Measurements from ENCODE around the gene NIT1. TPM values are rescaled to one million over a fixed set of nuclear protein-coding genes. Genes with fewer than 3 reads are reported as not detected.

The NIT1 gene
- 40.4 and 40.6 TPM in 2 replicates for total RNA-seq (2021; fragmentation: NEBNext Ultra II Directional; extraction: Animal tissue kit (Norgen Biotek cat#: 25700))
- polyA plus RNA-seq (2011; rRNA removed): 33.0 and 46.3 TPM in 2 replicates
- polyA plus RNA-seq (2011; cell fraction: cytosol; rRNA removed): 38.8 TPM
- 61.2 TPM for polyA plus RNA-seq (2011; cell fraction: nucleus; rRNA removed)
- polyA plus RNA-seq (2012, experiment 1 of 2): 43.3 to 49.8 TPM (median 48.6 TPM) in 4 replicates
- 44.8 TPM for polyA plus RNA-seq (2012, experiment 2 of 2)
- 31.7 TPM for polyA plus RNA-seq (2013, experiment 1 of 2)
- polyA plus RNA-seq (2013, experiment 2 of 2): 29.0 TPM
- 28.8 and 42.0 TPM in 2 replicates for polyA minus RNA-seq (2011; rRNA and poly(A)+ RNA removed)
- 20.8 TPM for polyA minus RNA-seq (2011; cell fraction: cytosol; rRNA and poly(A)+ RNA removed)
- polyA minus RNA-seq (2011; cell fraction: nucleus; rRNA and poly(A)+ RNA removed): 31.2 TPM
- long read RNA-seq, experiment 1, transcript NIT1-203 (7 exons, 1,362 nt): major isoform, 17 of 34 reads
- long read RNA-seq, experiment 1, partial matches to known transcripts: 7 of 34 reads
- long read RNA-seq, experiment 1, other reads (novel, unspliced or antisense): 8 of 34 reads
- long read RNA-seq, experiment 2, transcript NIT1-203 (7 exons, 1,362 nt): major isoform, 20 of 32 reads
- long read RNA-seq, experiment 2, partial matches to known transcripts: 2 of 32 reads
- long read RNA-seq, experiment 2, other reads (novel, unspliced or antisense): 7 of 32 reads

GRCh38 chr1:161117759-161118581 lies at the start of gene NIT1, which contains the start of gene PFDN2:
Gene NIT1 (plus strand): TSS chr1:161118105. CDS start chr1:161118177, 72 bp downstream.
Gene PFDN2 (minus strand): TSS chr1:161118037. CDS start chr1:161118026, 11 bp downstream.
- H3K56ac ChIP-seq (replicated peaks; ENCODE audit: insufficient read length, low read depth, low read length): peak within 1 kb of the TSS; percentile 83
- peaks cover 15% of the 10 kb centered on the region for H3K79me1 ChIP-seq (ENCODE audit: low read depth, low read length)
- peak within 1 kb of the TSS; percentile 84 to 99 (median 93) for H3K4me3 ChIP-seq (ENCODE audit: extremely low read depth in 1 of 4, insufficient read depth in 2 of 4, low read depth in 3 of 4, low read length in 4 of 4)
- peak within 1 kb of the TSS; percentile 77 to 100 for H3K4me2 ChIP-seq (ENCODE audit: insufficient read depth in 1 of 2, low read depth in 2 of 2, low read length in 2 of 2)
- peak within 1 kb of the TSS; percentile 78 for H2BK5ac ChIP-seq (ENCODE audit: low read depth, low read length)
- peaks cover 0 to 8% of the 10 kb centered on the region in 2 experiments for H4K20me1 ChIP-seq (replicated peaks in 1 of 2; ENCODE audit: control insufficient read depth in 1 of 2, insufficient read depth in 2 of 2, low read length in 2 of 2)
- H3K23me2 ChIP-seq (ENCODE audit: low read depth, low read length): peaks cover 12% of the 10 kb centered on the region
- 0 out of 2 replicates have a peak within 1 kb of the TSS, but pooled peaks have one; percentile 52 for H2BK20ac ChIP-seq (ENCODE audit: low read length)
- peaks cover 13 to 35% (median 26%) of the 10 kb centered on the region in 4 experiments for H3K36me3 ChIP-seq (ENCODE audit: control insufficient read depth in 2 of 4, insufficient read depth in 4 of 4, low read length in 3 of 4)
- H3K27me3 ChIP-seq (replicated peaks in 1 of 4; ENCODE audit: control insufficient read depth in 3 of 4, extremely low read depth in 1 of 4, insufficient read depth in 3 of 4, low read length in 3 of 4): no peaks in the 10 kb centered on the region
- peak within 1 kb of the TSS; percentile 66 for H3K23ac ChIP-seq (ENCODE audit: insufficient read length)
- H2BK15ac ChIP-seq (ENCODE audit: low read length): peak within 1 kb of the TSS; percentile 82; the same call in 1 of the 2 replicates
- H3K14ac ChIP-seq (ENCODE audit: insufficient read length): no peak within 1 kb of the TSS
- peak within 1 kb of the TSS; percentile 37; the same call in 1 of the 2 replicates for H2AFZ ChIP-seq (ENCODE audit: low read length)
- peak within 1 kb of the TSS; percentile 85 for H3K27ac ChIP-seq (ENCODE audit: low read depth, low read length)
- H4K5ac ChIP-seq (ENCODE audit: insufficient read length, low read depth, low read length): peak within 1 kb of the TSS; percentile 57
- H2AK5ac ChIP-seq (ENCODE audit: low read depth, low read length): peak within 1 kb of the TSS; percentile 18; the same call in 1 of the 2 replicates
- DNase-seq (ENCODE audit: low read depth in 1 of 2, low spot score in 2 of 2): peak; percentile 72 to 96
- no peaks in the 10 kb centered on the region for H3K9me3 ChIP-seq (ENCODE audit: insufficient read depth in 2 of 2, low read depth in 1 of 2, low read length in 1 of 2)
- H3K4me1 ChIP-seq (replicated peaks in 1 of 4; ENCODE audit: control insufficient read depth in 3 of 4, insufficient read depth in 4 of 4, low read length in 3 of 4): peaks cover 4 to 10% (median 5%) of the 10 kb centered on the region in 4 experiments; a peak in 6 of 7 replicates
- 2% methylated on average over 51 of the region's 58 CpGs; no CpG with 5 or more reads in 1 of the 2 experiments for WGBS, 2 experiments (ENCODE audit: extremely low coverage in 1 of 2, insufficient coverage in 1 of 2, insufficient read length in 1 of 2, insufficient replicate concordance in 2 of 2, low coverage in 1 of 2, low lambda C conversion rate in 2 of 2, missing lambda C conversion rate in 1 of 2)
- CTCF ChIA-PET (ENCODE audit: partially characterized antibody): interaction anchor here (0.5 to 5.0 kb wide), 7 partner anchors 20 to 337 kb away, joined by 3 to 33 read pairs (median 4); partner anchors contain the start of gene KLHDC9
- peaks cover 4 to 54% of the 10 kb centered on the region in 2 experiments; a peak in 3 of 4 replicates for H3K79me2 ChIP-seq (ENCODE audit: control insufficient read depth in 1 of 2, insufficient read depth in 2 of 2, low read length in 2 of 2)
- H3K4ac ChIP-seq (replicated peaks; ENCODE audit: insufficient read length, low read depth, low read length): no peak within 1 kb of the TSS
- peak within 1 kb of the TSS; percentile 37 for H4K91ac ChIP-seq (replicated peaks; ENCODE audit: insufficient read length, low read length)
- peak within 1 kb of the TSS; percentile 86 to 96 (median 88) for H3K9ac ChIP-seq (replicated peaks in 1 of 4; ENCODE audit: extremely low read depth in 1 of 4, low read depth in 3 of 4, low read length in 3 of 4)
- H4K8ac ChIP-seq (ENCODE audit: extremely low read depth, insufficient read depth, low read length): peak within 1 kb of the TSS; percentile 97; the same call in 1 of the 2 replicates
- peak within 1 kb of the TSS; percentile 70; the same call in 1 of the 2 replicates for H2BK12ac ChIP-seq (ENCODE audit: low read depth, low read length)
- H2BK120ac ChIP-seq (replicated peaks; ENCODE audit: low read depth, low read length): no peak within 1 kb of the TSS
- POLR2A ChIA-PET (ENCODE audit: partially characterized antibody): interaction anchor here (0.6 to 1.8 kb wide), 8 partner anchors 13 to 100 kb away, joined by 3 to 7 read pairs (median 4); partner anchors contain the start of genes B4GALT3, F11R, KLHDC9 and UFC1
- FAIRE-seq: no peak
- H3K18ac ChIP-seq (ENCODE audit: extremely low read depth, low read length): peak within 1 kb of the TSS; percentile 19; the same call in 1 of the 2 replicates
- TF ChIP-seq CBX5 (IDR thresholded peaks at IDR 0.05; ENCODE audit: low read depth, low read length) (no peak), EGR1 (IDR thresholded peaks at IDR 0.05; ENCODE audit: borderline replicate concordance, low read depth, low read length) (peak; percentile 85; the same call in 1 of the 2 replicates), TEAD4 (IDR thresholded peaks at IDR 0.05; ENCODE audit: low read depth, low read length) (no peak), YY1 (IDR thresholded peaks at IDR 0.05; ENCODE audit: low read depth, low read length) (peak; percentile 95)

All from H1 (cell line).